Measurements from ENCODE around the gene JDP2. TPM values are rescaled to one million over a fixed set of nuclear protein-coding genes. Genes with fewer than 3 reads are reported as not detected.

Gene JDP2
- total RNA-seq, 1 experiment from 2014 or later, result 22.8 TPM

- Histone ChIP-seq H3K9me3 (ENCODE audit: control insufficient read depth, low read depth, low read length) (no peaks in the 10 kb centered on the region), H3K27ac (ENCODE audit: insufficient read length, low read depth, low read length) (no peak overlapping the region), H4K20me1 (ENCODE audit: control insufficient read depth, insufficient read depth, insufficient read length) (no peaks in the 10 kb centered on the region), H3K56ac (ENCODE audit: insufficient read length, low read depth, low read length) (no peak overlapping the region), H3K14ac (ENCODE audit: insufficient read depth, low read length) (no peak overlapping the region), H2BK12ac (ENCODE audit: insufficient read length, low read depth, low read length) (no peak overlapping the region), H3K4me1 (ENCODE audit: insufficient read depth, low read length) (no peaks in the 10 kb centered on the region), H2BK15ac (ENCODE audit: low read depth, low read length) (no peak overlapping the region), H3K79me1 (ENCODE audit: insufficient read depth, low read depth, low read length, poor library complexity, severe bottlenecking) (no peaks in the 10 kb centered on the region), H3K18ac (ENCODE audit: insufficient read length, low read depth, low read length) (no peak overlapping the region), H3K9ac (ENCODE audit: extremely low read depth, insufficient read length, low read length) (no peak overlapping the region), H3K27me3 (ENCODE audit: insufficient read depth, low read length) (no peaks in the 10 kb centered on the region), H3K23me2 (ENCODE audit: insufficient read length, low read depth, low read length, poor library complexity, severe bottlenecking) (no peaks in the 10 kb centered on the region), H3K79me2 (ENCODE audit: insufficient read depth, low read length) (no peaks in the 10 kb centered on the region), H2BK5ac (ENCODE audit: insufficient read length, low read length) (no peak overlapping the region), H3K4ac (ENCODE audit: low read depth, low read length) (no peak overlapping the region), H2BK120ac (ENCODE audit: low read depth, low read length, poor library complexity, severe bottlenecking) (no peak overlapping the region), H3T11ph (ENCODE audit: low read length) (no peak overlapping the region), H2AFZ (ENCODE audit: low read length) (no peak overlapping the region), H4K5ac (ENCODE audit: insufficient read length, low read depth, low read length) (no peak overlapping the region), H4K8ac (replicated peaks; ENCODE audit: insufficient read length, low read depth, low read length) (no peak overlapping the region), H2BK20ac (ENCODE audit: low read depth, low read length, poor library complexity, severe bottlenecking) (no peak overlapping the region), H3K4me2 (ENCODE audit: insufficient read depth, insufficient read length, low read length) (no peak overlapping the region), H4K91ac (ENCODE audit: insufficient read length, low read depth, low read length) (no peak overlapping the region), H2AK5ac (ENCODE audit: insufficient read length, low read length) (no peak overlapping the region), H3K23ac (ENCODE audit: insufficient read length, low read depth, low read length) (no peak overlapping the region)
- H3K36me3 Mint-ChIP-seq (ENCODE audit: insufficient read depth in 1 of 3, low read depth in 3 of 3), result no peaks in the 10 kb centered on the region
- no peak for TF ChIP-seq CTCF (conservative IDR thresholded peaks at IDR 0.05)
- no peaks in the 10 kb centered on the region; the same call in 1 of the 2 replicates for H3K27me3 Mint-ChIP-seq (ENCODE audit: low read depth)
- no peak for DNase-seq
- no peaks in the 10 kb centered on the region for H3K4me1 Mint-ChIP-seq
- no peak overlapping the region for H3K4me3 Mint-ChIP-seq
- WGBS (ENCODE audit: extremely low coverage, insufficient read length, low lambda C conversion rate), result 100% methylated on average over 2 of the region's 3 CpGs
- no peaks in the 10 kb centered on the region for H3K9me3 Mint-ChIP-seq
- no peak overlapping the region for H3K27ac Mint-ChIP-seq
Observed at GRCh38 chr14:75501080-75501479, 73.3 kb downstream of the JDP2 start.
